Neural cell (in vitro differentiated cells): ENCODE data around the gene DPP6. TPM values are rescaled to one million over a fixed set of nuclear protein-coding genes. Genes with fewer than 3 reads are reported as not detected.

Experiments
- H2AFZ ChIP-seq: fragments of 200-600, 300-800 bp; sonication (generic), shearing (Covaris generic); 2 replicates; pipeline ENCODE4 v1.6.0; 2014; ENCODE audit warnings: low read depth, mild to moderate bottlenecking, antibody characterized with exemption, low read length, moderate library complexity
- H3F3A ChIP-seq: fragments of 200-600 bp; shearing (Covaris generic); 2 replicates; pipeline ENCODE4 v1.6.1; 2016; ENCODE audit warnings: mild to moderate bottlenecking, moderate library complexity, mixed read lengths, antibody characterized with exemption, low read length; ENCODE audit not compliant: insufficient read depth, poor library complexity, severe bottlenecking
- H3K27ac ChIP-seq: fragments of 200-600, 300-800 bp; sonication (generic), shearing (Covaris generic); 2 replicates; pipeline ENCODE4 v1.5.1; 2014; ENCODE audit warnings: mild to moderate bottlenecking, low read length, moderate library complexity
- H3K27me3 ChIP-seq: fragments of 300-800, 200-600 bp; sonication (generic), shearing (Covaris generic); 2 replicates; pipeline ENCODE4 v1.6.0; 2014; ENCODE audit warnings: mild to moderate bottlenecking, low read depth, low read length, moderate library complexity; ENCODE audit not compliant: insufficient read depth
- H3K36me3 ChIP-seq: fragments of 300-800, 200-600 bp; sonication (generic), shearing (Covaris generic); 2 replicates; pipeline ENCODE4 v1.5.1; 2014; ENCODE audit warnings: mild to moderate bottlenecking, antibody characterized with exemption, low read length, moderate library complexity; ENCODE audit not compliant: insufficient read depth
- H3K4me2 ChIP-seq: fragments of 300-800, 200-600 bp; sonication (generic), shearing (Covaris generic); 2 replicates; pipeline ENCODE4 v1.6.0; 2014; ENCODE audit warnings: mild to moderate bottlenecking, low read length
- H3K4me3 ChIP-seq: fragments of 300-800, 200-600 bp; sonication (generic), shearing (Covaris generic); 2 replicates; pipeline ENCODE4 v1.5.1; 2014; ENCODE audit warnings: mild to moderate bottlenecking, low read length, moderate library complexity
- H3K79me2 ChIP-seq: fragments of 200-600 bp; shearing (Covaris generic); replicated peaks from 2 replicates; pipeline ENCODE4 v1.6.0; 2014; ENCODE audit warnings: mild to moderate bottlenecking, low read length, moderate library complexity; ENCODE audit not compliant: insufficient read depth
- H3K9ac ChIP-seq: fragments of 300-800, 200-600 bp; sonication (generic), shearing (Covaris generic); 2 replicates; pipeline ENCODE4 v1.6.1; 2016; ENCODE audit warnings: mild to moderate bottlenecking, low read length, mixed read lengths
- H3K9me2 ChIP-seq: fragments of 200-600 bp; shearing (Covaris generic); 2 replicates; pipeline ENCODE4 v1.6.1; 2016; ENCODE audit warnings: mild to moderate bottlenecking, low read length, mixed read lengths; ENCODE audit not compliant: insufficient read depth
- H3K9me3 ChIP-seq: fragments of 200-600, 300-800 bp; sonication (generic), shearing (Covaris generic); 2 replicates; pipeline ENCODE4 v1.6.1; 2016; ENCODE audit warnings: mild to moderate bottlenecking, mixed run types, low read length, moderate library complexity, mixed read lengths
- H4K20me1 ChIP-seq: fragments of 200-600 bp; shearing (Covaris generic); 2 replicates; pipeline ENCODE4 v1.6.1; 2016; ENCODE audit warnings: mild to moderate bottlenecking, mixed run types; ENCODE audit not compliant: insufficient read depth
- CTCF ChIP-seq: fragments of 450-650 bp; IDR thresholded peaks from 2 replicates; pipeline ENCODE4 v1.5.1; 2014; ENCODE audit warnings: antibody characterized with exemption, mild to moderate bottlenecking, moderate library complexity; ENCODE audit not compliant: poor library complexity, severe bottlenecking
- EP300 ChIP-seq: fragments of 450-650 bp; conservative IDR thresholded peaks from 2 replicates; pipeline ENCODE4 v1.6.1; 2014; ENCODE audit warnings: antibody characterized with exemption, mild to moderate bottlenecking, moderate library complexity; ENCODE audit not compliant: poor library complexity, severe bottlenecking
- EZH2 ChIP-seq: fragments of 200-600, 300-800 bp; shearing (Covaris generic), sonication (generic); IDR thresholded peaks from 2 replicates; pipeline ENCODE4 v1.6.1; 2014; ENCODE audit warnings: antibody characterized with exemption, low read length, borderline replicate concordance, mild to moderate bottlenecking; ENCODE audit not compliant: insufficient read depth, poor library complexity, severe bottlenecking
- MXI1 ChIP-seq: fragments of 450-650 bp; conservative IDR thresholded peaks from 2 replicates; pipeline ENCODE4 v1.6.1; 2014; ENCODE audit warnings: antibody characterized with exemption, mild to moderate bottlenecking; ENCODE audit not compliant: poor library complexity, severe bottlenecking
- POLR2AphosphoS5 ChIP-seq: IDR thresholded peaks from 2 replicates; pipeline ENCODE4 v1.6.1; 2012
- RAD21 ChIP-seq: fragments of 450-650 bp; conservative IDR thresholded peaks from 2 replicates; pipeline ENCODE4 v1.6.1; 2014; ENCODE audit warnings: antibody characterized with exemption, mild to moderate bottlenecking, moderate library complexity
- REST ChIP-seq: IDR thresholded peaks from 2 replicates; pipeline ENCODE4 v1.6.1; 2012; ENCODE audit warnings: borderline replicate concordance
- SMC3 ChIP-seq: fragments of 450-650 bp; conservative IDR thresholded peaks from 2 replicates; pipeline ENCODE4 v1.6.1; 2014; ENCODE audit warnings: antibody characterized with exemption, mild to moderate bottlenecking, moderate library complexity; ENCODE audit not compliant: poor library complexity
- TAF1 ChIP-seq: IDR thresholded peaks from 2 replicates; pipeline ENCODE4 v1.6.1; 2012; ENCODE audit warnings: low read depth
- polyA plus RNA-seq: library from polyadenylated mRNA; depleted of rRNA; stranded (reverse); fragments of >200 nt; gene quantifications from 2 replicates; pipeline ENCODE4 v1.2.3, GENCODE V29; 2014

DPP6 gene
- polyA plus RNA-seq, 1 donor from 2014 or later = 20.4 TPM

- Histone ChIP-seq H2AFZ (no peak overlapping the region), H3K4me2 (no peak overlapping the region), H3K9me2 (no peaks in the 10 kb centered on the region), H3K9me3 (no peaks in the 10 kb centered on the region), H3K36me3 (no peaks in the 10 kb centered on the region), H3K27ac (no peak overlapping the region), H3K4me3 (no peak overlapping the region), H3F3A (no peaks in the 10 kb centered on the region), H3K9ac (no peak overlapping the region), H3K27me3 (no peaks in the 10 kb centered on the region), H3K79me2 (no peaks in the 10 kb centered on the region), H4K20me1 (no peaks in the 10 kb centered on the region)
- TF ChIP-seq SMC3 (no peak), EZH2 (no peak), POLR2AphosphoS5 (no peak), TAF1 (no peak), MXI1 (no peak), RAD21 (no peak), EP300 (no peak), CTCF (no peak), REST (no peak)
Measured at GRCh38 chr7:154388412-154388811, 336.2 kb downstream of the DPP6 start.

GRCh38 chr7:154388999-154389398 is 336.8 kb downstream of the DPP6 start:
- no peak overlapping the region for H3K4me3 ChIP-seq
- H3K27me3 ChIP-seq = no peaks in the 10 kb centered on the region
- no peaks in the 10 kb centered on the region for H3K9me2 ChIP-seq
- no peak overlapping the region for H3K9ac ChIP-seq
- H3K79me2 ChIP-seq = no peaks in the 10 kb centered on the region
- H3F3A ChIP-seq = no peaks in the 10 kb centered on the region
- H3K4me2 ChIP-seq = no peak overlapping the region
- H4K20me1 ChIP-seq = no peaks in the 10 kb centered on the region
- H3K9me3 ChIP-seq = no peaks in the 10 kb centered on the region
- H2AFZ ChIP-seq = no peak overlapping the region
- H3K27ac ChIP-seq = no peak overlapping the region
- TF ChIP-seq EP300 = no peak
- no peak for TF ChIP-seq EZH2
- TF ChIP-seq REST = no peak
- TF ChIP-seq CTCF = no peak
- TF ChIP-seq POLR2AphosphoS5 = no peak
- TF ChIP-seq MXI1 = no peak
- TF ChIP-seq TAF1 = no peak
- TF ChIP-seq SMC3 = no peak
- TF ChIP-seq RAD21 = no peak
- H3K36me3 ChIP-seq = no peaks in the 10 kb centered on the region
